Right ventricle myocardium inferior (tissue), 1 donor: ENCODE measurements around the gene MIAT. TPM values are rescaled to one million over a fixed set of nuclear protein-coding genes. Genes with fewer than 3 reads are reported as not detected.
A peak's percentile ranks its signal among the peaks of the same experiment; 100 is the strongest.

Experiments
- ATAC-seq: fragments of 200-7000 bp; cut with Tn5 transposase; one replicate; pipeline ENCODE4 v1.9.1; 2020; ENCODE audit warnings: mild to moderate bottlenecking, moderate library complexity
- DNase-seq: peaks from one replicate; pipeline ENCODE4 v3.0.0; 2021; ENCODE audit errors: missing footprints
- intact Hi-C: fragments of 100-400 bp; cut with DNase I; formaldehyde crosslinking; loops from one replicate; pipeline ENCODE4 v1.11.0; 2022
- total RNA-seq: library from RNA; stranded (reverse); fragmentation: NEBNext Ultra II Directional; extraction: Animal tissue kit (Norgen Biotek cat#: 25700); gene quantifications from one replicate; pipeline ENCODE4 v1.2.1, GENCODE V29; 2021
- donor health status: DM: no; HTN: yes; CAD: no; lungs with severe emphysema.

MIAT gene
- total RNA-seq, 1 donor from 2014 or later, result 0.38 TPM

DNA sequence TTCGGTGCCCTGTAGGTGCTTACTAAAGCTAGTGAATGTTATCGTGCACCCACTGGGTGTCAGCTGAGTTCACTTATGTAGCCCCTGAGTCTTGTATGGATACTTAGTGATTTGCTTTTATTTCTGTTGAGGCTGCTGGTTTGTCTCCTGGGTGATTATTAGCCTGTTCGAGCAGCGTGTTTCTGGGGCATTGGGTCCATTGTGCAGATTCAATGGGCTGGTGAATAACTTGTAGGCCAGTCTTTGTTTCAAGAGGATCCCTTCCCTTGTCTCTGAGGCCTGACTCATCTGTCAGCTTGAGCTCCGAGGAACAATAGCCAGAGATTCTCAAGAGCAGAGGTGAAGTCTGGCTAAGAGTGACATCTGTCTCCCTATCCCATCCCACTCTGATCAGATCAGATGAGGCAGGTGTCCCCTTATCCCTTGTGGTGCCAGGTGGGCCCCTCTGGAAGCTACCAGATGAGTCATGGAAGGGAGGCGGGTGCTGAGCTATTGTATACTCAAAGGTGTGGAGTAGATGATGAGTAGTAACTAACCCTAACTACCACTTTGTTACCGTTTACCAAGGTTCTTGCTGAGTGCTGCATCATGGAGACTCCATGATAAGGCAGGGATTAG, 3.7 kb downstream of the MIAT start:
- no peak for DNase-seq
- no peak for ATAC-seq
- intact Hi-C loops, result no loop called here

DNA sequence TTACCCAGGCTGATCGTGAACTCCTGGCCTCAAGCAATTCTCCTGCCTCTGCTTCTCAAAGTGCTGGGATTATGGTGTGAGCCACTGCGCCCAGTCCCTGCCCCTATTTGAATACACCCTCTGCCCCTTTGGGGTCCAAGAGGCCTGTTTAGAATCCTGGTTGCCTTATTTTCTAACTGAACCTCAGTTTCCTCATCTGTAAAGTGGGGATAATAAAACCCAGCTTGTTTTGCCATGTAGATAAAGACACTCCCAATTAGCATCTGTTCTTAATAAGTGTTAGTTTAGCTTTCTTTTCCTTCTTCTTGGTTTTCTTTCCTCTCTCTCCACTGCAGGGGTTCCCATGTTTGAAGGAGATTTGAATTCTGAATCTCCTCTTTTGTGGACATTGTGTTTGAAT, 4.8 kb downstream of the MIAT start:
- no peak for ATAC-seq
- intact Hi-C loops, result no loop called here
- DNase-seq, result no peak

DNA sequence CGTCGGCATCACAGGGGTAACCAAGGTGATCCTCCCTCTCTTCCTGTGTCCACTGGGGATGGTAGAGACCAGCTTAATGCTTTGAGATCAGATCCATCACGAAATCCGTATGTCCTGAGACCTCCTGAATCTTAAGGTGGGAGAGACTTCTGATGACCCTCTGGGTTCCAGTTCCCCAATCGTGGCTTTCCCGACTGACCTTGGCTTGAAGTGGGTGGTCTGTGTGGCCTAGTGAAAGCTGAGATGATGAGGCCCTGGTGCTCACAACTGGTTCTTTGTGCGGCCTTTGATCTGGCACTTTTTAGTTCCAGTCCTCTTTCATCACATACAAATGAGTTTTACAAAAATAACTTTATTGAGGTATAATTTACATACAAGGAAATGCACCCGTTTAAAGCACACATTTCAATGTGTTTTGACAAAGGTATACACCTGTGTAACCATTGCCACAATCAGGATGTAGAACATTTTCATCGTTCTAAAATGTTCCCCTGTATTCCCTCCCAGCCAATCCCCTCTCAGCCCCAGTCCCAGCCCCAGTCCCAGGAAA, 6.1 kb downstream of the MIAT start:
- DNase-seq (no peak), ATAC-seq (no peak)
- intact Hi-C loops, result no loop called here

DNA sequence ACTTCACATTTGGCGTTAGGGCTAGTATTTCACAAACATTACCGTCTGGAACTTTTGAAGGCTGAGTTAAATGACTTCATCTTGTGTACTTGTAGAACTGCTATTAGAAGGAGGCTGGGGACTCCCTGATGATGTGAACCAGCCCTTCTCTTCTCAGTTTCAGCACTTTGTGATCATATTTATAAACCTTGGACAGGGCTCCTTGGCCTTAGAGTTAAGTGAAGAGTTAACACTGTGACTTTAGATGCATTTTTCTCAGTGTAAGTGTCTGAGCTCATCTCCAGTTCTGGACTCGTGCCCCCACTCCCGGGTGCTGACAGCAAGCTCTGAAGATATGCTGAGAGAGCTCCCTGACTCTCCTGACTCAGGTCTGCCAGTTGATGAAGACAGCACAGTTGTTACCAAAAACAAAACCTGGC, 8.4 kb downstream of the MIAT start:
- intact Hi-C loops, result loop anchor here (2.0 kb wide), 1 partner anchor 267 kb away; no protein-coding TSS in a partner anchor
- ATAC-seq, result no peak
- no peak for DNase-seq

DNA sequence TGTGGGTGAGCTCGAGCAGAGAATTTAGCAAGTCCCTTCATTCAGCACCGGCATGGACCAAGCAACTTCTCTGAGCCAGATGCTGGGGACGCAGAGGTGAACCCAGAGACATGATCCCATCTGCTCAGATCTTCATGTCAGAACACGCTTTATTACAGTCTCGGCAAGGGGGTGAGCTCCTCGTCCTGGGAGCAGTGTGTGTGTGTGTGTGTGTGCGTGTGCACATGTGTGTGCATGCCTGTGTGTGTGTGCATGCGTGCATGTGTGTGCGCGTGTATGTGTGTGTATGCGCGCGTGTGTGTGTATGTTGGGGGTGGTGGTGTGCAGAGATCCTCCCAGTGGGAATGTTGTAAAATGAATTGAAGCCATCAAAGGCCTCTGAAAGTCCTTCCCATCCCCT, 9.8 kb downstream of the MIAT start:
- intact Hi-C loops, result no loop called here
- ATAC-seq, result no peak
- no peak for DNase-seq

DNA sequence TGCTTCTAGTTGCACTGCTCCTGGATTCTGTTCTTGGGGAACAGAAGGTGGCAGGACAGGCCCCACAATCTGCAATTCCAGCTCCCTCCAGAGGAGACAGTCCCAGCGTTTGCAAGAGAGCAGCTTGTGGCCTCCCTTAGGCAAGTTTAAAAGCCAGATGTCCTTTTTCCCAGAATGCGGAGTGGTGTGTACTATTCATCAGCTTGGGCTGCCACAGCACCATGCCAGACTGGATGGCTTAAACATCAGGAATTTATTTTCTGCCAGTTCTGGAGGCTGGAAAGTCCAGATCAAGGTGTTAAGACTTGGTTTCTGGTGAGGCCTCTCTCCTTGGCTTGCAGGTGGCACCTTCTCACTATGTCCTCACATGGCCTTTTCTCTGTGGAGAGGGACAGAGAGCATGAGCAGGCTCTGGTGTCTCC, 11.7 kb downstream of the MIAT start:
- intact Hi-C loops, result no loop called here
- no peak for ATAC-seq
- no peak for DNase-seq

DNA sequence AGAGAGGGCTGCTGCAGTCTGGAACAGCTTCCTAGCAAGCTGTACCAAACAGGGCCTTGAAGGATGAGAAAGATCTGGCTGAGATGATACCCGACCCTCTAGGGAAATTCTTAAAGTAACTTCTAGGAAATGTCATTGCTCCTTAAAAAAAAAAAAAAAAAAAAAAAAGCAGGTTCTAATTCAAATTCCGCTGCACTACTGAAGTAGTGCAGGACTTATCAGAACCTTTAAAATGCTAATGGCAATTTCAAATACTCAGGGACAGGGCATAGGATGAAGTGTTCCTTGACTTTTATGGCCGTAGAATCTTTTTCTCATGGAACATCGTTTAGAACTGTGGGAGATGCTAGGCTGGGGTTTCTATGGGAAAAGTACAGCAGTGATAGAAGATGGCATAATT, 13.1 kb downstream of the MIAT start:
- DNase-seq, result no peak
- no peak for ATAC-seq
- intact Hi-C loops, result loop anchor here (10.0 kb wide), 1 partner anchor 1134 kb away; the partner anchor contains the start of gene MN1

DNA sequence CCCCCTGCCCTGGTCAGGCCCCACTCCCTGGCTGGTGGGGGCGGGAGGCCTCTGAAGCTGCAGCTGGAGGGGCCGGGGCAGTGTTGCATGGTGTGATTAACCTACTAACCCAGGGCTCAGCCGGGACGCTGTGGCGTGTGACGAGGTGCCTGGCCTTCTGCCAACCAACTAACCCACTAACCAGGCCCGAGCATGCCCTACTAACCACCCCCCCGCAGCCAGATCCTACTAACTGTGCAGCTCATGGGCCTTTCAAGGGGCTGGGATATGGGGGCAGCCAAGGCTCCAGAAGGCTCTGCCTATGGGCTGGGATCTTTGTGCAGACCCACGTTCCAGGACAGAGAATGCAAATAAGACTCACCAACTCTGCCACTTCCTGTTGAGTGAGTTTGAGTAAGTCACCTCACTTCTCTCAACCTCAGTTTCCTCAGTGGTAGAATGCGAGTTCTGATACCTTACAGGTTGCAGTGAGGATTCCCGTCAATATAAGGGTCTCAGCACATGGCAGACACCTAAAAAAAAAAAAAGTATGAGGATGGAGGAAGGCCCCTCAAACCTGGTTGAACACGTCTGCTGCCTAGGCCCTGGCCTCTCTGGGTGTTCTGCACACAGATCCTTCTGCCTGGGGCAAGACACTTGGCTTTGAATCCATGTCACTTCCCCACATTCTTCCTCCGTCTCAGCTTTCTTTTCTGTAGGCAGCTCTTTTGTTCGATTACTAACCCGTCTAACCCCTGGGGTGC, 14.1 kb downstream of the MIAT start:
- ATAC-seq (no peak), DNase-seq (peak; percentile 83)
- intact Hi-C loops, result loop anchor here (10.0 kb wide), 1 partner anchor 1133 kb away; the partner anchor contains the start of gene MN1

DNA sequence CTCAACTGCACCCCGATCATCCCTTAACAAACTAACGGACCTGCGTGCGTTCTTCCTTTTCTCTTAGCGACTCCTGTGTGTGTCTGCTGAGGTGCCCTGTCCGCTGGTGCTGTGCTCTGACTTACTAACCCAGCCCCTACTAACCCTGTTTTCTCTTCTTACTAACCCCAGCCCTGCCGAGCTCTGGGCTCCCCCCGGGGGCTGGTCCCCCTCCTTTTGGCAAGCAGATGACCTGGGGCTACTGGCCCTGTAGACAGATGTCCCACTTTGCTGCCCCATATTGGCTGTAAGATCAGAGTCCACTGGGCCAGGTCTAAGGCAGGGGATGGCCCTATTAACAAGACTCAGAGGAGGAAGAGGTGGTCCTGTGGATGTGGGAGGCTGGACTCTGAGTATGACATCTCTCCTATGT, 14.7 kb downstream of the MIAT start:
- intact Hi-C loops, result loop anchor here (10.0 kb wide), 1 partner anchor 1133 kb away; the partner anchor contains the start of gene MN1
- no peak for ATAC-seq
- DNase-seq, result no peak

DNA sequence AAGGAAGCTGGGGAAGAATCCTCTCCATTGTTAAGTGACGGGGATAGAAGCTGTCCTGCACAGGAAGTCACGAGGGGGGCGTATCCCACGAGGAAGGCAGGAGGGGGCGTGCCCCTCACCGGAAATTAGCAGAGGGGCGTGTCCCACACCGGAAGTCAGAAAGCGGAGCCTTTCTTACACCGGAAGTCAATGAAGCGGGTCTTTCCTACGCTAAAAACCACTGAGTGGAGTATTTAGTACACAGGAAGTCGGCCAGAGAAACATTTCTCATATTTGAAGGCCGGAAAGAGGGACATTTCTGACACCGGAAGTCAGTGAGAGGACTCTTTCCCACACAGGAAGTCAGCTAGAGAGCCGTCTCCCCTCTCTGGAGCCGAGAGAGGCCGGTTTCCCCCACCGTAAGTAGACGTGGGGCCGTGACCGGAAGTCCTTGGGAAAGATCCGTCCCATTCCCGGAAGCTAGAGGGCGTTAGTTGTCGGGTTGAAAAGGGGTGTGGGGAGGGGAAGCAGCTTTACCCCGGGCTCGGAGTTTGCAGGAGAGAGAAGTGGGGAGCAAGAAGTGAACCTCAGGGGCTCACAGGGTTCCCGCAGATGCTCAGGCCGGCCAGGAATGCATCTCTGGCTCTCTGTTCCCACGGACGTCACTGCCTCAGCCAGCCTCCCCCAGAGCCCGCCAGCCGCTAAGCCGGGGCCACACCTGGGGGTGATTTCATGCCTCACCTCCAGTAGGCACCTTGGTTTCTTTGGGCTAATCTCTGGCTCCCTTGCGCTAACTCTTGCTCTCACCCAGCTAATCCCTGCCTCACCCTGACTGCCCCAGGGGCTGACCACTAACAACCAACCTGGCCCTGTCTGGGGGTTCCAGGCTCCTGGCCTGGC, 15.4 kb downstream of the MIAT start:
- peak; percentile 95 for ATAC-seq
- intact Hi-C loops, result loop anchor here (10.0 kb wide), 1 partner anchor 1132 kb away; the partner anchor contains the start of gene MN1
- DNase-seq, result peak; percentile 96

DNA sequence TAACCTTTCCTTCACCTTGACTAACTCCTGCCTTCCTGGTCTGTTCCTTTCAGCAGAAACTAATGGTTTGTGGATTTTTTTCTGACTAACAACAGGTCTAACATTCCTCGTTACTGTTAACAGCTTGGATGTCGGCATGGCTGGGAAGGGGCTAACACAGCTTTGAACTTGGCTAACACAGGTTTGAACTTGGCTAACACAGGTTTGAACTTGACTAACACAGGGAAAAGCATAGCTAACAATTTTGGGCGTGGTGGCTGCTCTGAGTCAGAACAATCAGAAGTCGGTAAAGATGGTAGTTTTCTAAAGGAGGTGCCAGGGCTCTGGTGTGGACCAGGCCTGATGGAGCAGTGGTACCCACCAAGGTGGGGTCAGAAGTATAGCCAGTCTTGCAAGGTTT, 16.1 kb downstream of the MIAT start:
- intact Hi-C loops, result loop anchor here (10.0 kb wide), 1 partner anchor 1131 kb away; the partner anchor contains the start of gene MN1
- DNase-seq, result no peak
- no peak for ATAC-seq

DNA sequence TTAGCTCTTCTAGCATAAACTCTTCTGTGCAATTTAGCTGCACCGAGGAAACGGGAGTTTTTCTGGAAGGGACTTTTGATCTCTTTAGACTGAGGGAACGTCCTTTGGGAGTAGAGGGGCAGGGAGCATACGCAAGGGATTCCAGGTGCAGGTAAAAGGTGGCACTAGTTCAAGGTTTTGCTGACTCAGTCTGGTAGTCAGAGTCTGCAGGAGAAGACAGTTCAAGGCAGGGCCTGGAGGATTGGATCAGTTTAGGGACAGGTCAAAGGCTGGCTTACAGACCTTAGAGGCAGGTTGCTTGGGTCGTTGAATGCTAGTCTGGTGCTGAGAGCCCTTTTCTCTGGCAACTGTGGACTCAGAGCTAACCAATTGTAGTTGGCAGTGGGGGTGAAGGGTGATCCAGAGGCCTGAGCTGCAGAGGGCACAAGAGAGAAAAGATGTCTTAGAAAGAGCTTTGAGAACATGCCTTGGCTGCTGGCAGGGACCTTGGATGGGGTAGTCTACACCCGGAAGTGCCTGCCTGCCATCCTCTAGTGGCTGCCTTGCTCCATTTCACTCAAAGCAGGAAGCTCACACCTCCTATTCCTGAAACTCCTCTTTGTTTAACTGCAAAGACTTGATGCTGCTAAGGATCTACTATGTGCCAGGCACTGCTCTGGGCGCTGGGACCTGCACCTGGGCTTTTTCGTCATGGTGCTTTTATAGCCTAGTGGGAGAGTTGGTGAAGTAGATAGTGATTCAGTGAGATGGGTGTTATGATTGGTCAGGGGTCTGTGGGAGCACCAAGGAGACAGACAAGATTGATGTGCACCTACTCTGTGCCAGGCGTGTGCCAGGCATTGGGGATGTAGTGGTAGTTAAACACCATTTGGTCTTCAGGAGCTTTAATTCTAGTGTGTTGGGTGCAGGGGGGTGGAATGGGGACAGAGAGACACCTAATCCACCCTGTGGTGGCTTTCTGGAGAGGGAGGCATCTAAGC, 17.1 kb downstream of the MIAT start:
- intact Hi-C loops, result loop anchor here (10.0 kb wide), 1 partner anchor 1130 kb away; the partner anchor contains the start of gene MN1
- no peak for ATAC-seq
- no peak for DNase-seq

DNA sequence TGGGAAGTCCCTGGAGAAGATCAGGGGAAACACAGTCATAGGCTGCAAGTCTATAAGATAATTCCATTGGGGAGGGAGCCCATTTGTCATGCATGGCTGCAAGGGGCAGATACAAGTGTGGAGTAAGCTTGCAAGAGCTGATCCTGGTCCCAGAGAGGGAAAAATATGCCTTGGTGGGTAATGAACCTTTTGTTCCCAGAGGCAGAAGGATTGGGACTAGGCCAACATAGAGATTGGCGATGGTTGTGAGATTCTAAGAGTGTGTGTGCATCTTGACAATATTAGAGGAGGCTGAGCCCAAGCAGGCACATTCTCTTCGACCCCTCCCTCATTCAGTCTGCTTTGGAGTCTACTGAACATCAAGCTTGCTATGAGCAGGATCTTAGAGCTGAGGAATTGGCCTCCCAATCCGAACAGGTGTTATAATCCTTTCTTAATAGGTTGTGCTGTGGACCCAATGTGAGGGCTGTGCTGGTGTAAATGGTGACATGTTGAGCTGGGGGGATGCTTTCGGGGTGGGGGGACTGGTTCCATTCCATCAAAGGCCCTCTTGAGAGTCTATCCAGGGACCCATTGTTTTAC, 18.4 kb downstream of the MIAT start:
- intact Hi-C loops, result loop anchor here (10.0 kb wide), 1 partner anchor 1129 kb away; the partner anchor contains the start of gene MN1
- ATAC-seq (no peak), DNase-seq (no peak)

DNA sequence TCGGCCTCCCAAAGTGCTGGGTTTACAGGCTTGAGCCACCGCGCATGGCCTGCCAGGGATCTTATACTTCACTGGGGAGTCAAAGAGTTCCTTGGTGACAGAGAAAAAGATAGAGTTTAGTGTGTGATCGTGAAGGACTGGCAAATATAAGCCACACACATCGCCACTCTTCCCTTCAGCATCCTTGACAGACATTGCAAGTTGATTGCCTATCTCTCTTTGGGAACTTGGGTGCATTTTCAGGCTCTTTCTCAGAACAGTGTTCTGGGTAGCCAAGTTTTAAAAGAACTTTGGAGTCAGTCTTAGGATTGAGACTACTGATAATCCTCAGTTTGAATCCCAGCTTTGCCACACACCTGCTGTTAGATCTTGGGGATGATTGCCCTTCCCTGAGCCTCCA, 19.8 kb downstream of the MIAT start:
- ATAC-seq (no peak), DNase-seq (no peak)
- intact Hi-C loops, result loop anchor here (10.0 kb wide), 1 partner anchor 1128 kb away; the partner anchor contains the start of gene MN1

DNA sequence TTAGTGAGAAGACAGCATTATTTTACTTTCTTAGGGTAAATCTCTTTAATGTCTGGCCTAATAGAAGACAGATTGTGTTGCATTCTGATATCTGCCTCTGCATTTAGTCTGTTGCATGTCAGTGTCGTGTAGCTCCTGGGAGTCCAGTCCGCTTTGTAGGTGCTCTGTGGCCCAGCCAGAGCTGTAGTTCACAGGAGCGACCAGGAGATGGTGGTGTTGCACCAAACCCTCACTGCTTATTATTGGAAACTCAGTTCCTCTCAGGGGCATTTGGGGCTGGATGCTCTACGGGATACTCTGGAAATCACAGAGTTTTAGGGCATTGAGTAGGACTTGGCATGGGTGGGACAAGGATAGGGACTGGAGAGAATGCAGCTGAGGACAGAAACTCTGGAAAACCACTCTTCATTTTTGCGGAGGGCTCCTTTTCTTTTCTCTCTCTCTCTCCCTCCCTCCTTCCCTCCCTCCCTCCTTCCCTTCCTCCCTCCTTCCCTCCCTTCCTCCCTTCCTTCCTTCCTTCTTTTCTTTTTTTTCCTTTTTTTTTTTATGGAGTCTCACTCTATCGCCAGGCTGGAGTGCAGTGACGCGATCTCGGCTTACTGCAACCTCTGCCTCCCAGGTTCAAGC, 21.7 kb downstream of the MIAT start:
- intact Hi-C loops, result loop anchor here (10.0 kb wide), 1 partner anchor 1126 kb away; the partner anchor contains the start of gene MN1
- DNase-seq (no peak), ATAC-seq (peak; percentile 65)

DNA sequence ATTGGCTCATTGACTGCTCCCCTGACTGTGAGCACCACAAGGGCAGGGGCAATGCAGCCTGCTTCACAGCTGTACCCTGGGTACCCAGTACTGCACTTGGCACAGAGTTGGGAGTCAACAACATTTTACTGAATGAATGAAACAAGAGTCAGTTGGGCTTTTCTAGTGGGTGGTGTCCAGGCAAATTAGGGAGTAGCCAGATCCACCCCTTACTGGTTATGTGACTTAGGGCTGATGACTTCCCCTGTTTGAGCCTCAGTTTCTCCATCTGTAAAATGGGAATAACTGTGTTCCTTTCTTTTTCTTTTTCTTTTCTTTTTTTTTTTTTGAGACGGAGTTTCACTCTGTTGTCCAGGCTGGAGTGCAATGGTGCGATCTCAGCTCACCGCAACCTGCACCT, 23.1 kb downstream of the MIAT start:
- DNase-seq (no peak), ATAC-seq (no peak)
- intact Hi-C loops, result loop anchor here (2.0 to 5.0 kb wide), 2 partner anchors 50 to 72 kb away; no protein-coding TSS in a partner anchor
